ENCODE data around the gene GRK6. TPM values are rescaled to one million over a fixed set of nuclear protein-coding genes. Genes with fewer than 3 reads are reported as not detected.

GRK6 gene
- total and polyA plus RNA-seq, 9 of the 15 experiments (the other 6 are each of a cell fraction or from before 2014, with no cell fraction given) = 0.63 to 122 (median 44.5) TPM

DNA sequence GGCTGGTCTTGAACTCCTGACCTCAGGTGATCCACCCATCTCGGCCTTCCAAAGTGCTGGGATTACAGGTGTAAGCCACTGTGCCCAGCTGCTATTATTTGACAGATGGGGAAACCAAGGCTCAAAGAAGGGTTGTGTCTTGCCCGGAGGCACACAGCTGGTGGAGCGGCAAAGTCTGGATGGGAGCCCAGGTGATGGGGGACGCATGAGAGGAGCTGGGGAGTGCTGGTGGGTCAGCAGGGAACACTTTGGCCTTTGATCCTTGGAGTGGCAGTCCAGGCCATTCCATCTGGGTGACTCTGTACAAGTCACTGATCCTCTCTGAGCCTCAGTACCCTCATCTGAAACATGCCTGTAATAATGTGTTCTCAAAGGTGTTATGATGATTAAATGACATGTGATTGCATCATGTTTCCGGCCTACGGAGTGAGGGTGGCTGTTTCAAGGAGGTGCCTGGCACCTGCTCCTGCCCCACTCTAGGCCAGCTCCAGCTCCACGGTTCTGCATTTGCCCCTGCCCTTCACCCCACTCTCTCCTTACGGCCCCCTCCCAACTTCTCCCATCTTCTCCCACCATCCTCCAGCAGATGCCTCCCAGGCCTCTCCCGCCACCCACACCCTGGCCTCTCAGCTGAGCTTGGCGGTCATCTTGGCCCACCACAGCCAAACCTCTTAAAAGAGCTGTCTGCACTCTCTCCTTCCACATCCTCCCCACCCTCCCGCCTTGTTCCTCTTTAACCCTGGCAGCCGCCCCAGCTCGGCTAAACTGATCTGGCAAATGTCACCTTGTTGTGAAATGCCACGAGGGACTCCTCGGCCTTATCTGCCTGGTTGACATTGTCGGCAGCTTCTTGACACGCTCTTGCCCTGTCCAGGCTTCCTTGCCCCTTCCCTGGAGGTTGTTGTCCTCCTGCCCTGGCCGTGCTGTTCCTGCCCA, 52.5 kb downstream of the GRK6 start (continued):
- TF ChIP-seq HIVEP1 (CRISPR knock-in tag; IDR thresholded peaks at IDR 0.05) = 0 out of 2 replicates have a peak, but pooled peaks have one; percentile 13
- no peak for TF ChIP-seq ILK (tag; IDR thresholded peaks at IDR 0.05; ENCODE audit: borderline replicate concordance, low read depth)
- no peak for TF ChIP-seq ZNF764 (CRISPR knock-in tag; IDR thresholded peaks at IDR 0.05; ENCODE audit: low read depth)
- TF ChIP-seq TEAD1 (CRISPR knock-in tag; IDR thresholded peaks at IDR 0.05) = no peak
- TF ChIP-seq, protein P1, sequence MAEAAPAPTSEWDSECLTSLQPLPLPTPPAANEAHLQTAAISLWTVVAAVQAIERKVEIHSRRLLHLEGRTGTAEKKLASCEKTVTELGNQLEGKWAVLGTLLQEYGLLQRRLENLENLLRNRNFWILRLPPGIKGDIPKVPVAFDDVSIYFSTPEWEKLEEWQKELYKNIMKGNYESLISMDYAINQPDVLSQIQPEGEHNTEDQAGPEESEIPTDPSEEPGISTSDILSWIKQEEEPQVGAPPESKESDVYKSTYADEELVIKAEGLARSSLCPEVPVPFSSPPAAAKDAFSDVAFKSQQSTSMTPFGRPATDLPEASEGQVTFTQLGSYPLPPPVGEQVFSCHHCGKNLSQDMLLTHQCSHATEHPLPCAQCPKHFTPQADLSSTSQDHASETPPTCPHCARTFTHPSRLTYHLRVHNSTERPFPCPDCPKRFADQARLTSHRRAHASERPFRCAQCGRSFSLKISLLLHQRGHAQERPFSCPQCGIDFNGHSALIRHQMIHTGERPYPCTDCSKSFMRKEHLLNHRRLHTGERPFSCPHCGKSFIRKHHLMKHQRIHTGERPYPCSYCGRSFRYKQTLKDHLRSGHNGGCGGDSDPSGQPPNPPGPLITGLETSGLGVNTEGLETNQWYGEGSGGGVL (CRISPR knock-in tag; IDR thresholded peaks at IDR 0.05) = no peak; the same call in 1 of the 2 replicates
- TF ChIP-seq ZNF586 (CRISPR knock-in tag; conservative IDR thresholded peaks at IDR 0.05) = no peak
- TF ChIP-seq, protein P2, sequence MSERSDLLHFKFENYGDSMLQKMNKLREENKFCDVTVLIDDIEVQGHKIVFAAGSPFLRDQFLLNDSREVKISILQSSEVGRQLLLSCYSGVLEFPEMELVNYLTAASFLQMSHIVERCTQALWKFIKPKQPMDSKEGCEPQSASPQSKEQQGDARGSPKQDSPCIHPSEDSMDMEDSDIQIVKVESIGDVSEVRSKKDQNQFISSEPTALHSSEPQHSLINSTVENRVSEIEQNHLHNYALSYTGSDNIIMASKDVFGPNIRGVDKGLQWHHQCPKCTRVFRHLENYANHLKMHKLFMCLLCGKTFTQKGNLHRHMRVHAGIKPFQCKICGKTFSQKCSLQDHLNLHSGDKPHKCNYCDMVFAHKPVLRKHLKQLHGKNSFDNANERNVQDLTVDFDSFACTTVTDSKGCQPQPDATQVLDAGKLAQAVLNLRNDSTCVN (CRISPR knock-in tag; IDR thresholded peaks at IDR 0.05) = peak; percentile 95
- TF ChIP-seq ZNF699 (CRISPR knock-in tag; IDR thresholded peaks at IDR 0.05; ENCODE audit: insufficient replicate concordance) = no peak
- TF ChIP-seq ETV5 (CRISPR knock-in tag; IDR thresholded peaks at IDR 0.05; ENCODE audit: low read depth) = no peak
- 0 out of 2 replicates have a peak, but pooled peaks have one; percentile 12 for TF ChIP-seq JUND (IDR thresholded peaks at IDR 0.05; ENCODE audit: borderline replicate concordance, low read depth, low read length)
- no peak for TF ChIP-seq JUND (tag; IDR thresholded peaks at IDR 0.05; ENCODE audit: borderline replicate concordance, low read depth, low read length)
- TF ChIP-seq, protein P3, sequence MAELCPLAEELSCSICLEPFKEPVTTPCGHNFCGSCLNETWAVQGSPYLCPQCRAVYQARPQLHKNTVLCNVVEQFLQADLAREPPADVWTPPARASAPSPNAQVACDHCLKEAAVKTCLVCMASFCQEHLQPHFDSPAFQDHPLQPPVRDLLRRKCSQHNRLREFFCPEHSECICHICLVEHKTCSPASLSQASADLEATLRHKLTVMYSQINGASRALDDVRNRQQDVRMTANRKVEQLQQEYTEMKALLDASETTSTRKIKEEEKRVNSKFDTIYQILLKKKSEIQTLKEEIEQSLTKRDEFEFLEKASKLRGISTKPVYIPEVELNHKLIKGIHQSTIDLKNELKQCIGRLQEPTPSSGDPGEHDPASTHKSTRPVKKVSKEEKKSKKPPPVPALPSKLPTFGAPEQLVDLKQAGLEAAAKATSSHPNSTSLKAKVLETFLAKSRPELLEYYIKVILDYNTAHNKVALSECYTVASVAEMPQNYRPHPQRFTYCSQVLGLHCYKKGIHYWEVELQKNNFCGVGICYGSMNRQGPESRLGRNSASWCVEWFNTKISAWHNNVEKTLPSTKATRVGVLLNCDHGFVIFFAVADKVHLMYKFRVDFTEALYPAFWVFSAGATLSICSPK (IDR thresholded peaks at IDR 0.05; ENCODE audit: borderline replicate concordance) = no peak
- no peak for TF ChIP-seq LEF1 (IDR thresholded peaks at IDR 0.05)
- no peak for TF ChIP-seq MCM7 (IDR thresholded peaks at IDR 0.05)
- TF ChIP-seq, protein P4, sequence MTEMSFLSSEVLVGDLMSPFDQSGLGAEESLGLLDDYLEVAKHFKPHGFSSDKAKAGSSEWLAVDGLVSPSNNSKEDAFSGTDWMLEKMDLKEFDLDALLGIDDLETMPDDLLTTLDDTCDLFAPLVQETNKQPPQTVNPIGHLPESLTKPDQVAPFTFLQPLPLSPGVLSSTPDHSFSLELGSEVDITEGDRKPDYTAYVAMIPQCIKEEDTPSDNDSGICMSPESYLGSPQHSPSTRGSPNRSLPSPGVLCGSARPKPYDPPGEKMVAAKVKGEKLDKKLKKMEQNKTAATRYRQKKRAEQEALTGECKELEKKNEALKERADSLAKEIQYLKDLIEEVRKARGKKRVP (CRISPR knock-in tag; IDR thresholded peaks at IDR 0.05) = peak; percentile 87
- peak in 1 of 2 experiments; percentile 16; a peak in 1 of 4 replicates for TF ChIP-seq SIN3A (IDR thresholded peaks at IDR 0.05; ENCODE audit: borderline replicate concordance in 2 of 2, control insufficient read depth in 1 of 2, low read depth in 2 of 2, low read length in 2 of 2)
- TF ChIP-seq SMARCC2 (IDR thresholded peaks at IDR 0.05; ENCODE audit: low read depth) = no peak
- no peak for TF ChIP-seq CBX5 (IDR thresholded peaks at IDR 0.05; ENCODE audit: borderline replicate concordance, low read depth)
- TF ChIP-seq, protein P5, sequence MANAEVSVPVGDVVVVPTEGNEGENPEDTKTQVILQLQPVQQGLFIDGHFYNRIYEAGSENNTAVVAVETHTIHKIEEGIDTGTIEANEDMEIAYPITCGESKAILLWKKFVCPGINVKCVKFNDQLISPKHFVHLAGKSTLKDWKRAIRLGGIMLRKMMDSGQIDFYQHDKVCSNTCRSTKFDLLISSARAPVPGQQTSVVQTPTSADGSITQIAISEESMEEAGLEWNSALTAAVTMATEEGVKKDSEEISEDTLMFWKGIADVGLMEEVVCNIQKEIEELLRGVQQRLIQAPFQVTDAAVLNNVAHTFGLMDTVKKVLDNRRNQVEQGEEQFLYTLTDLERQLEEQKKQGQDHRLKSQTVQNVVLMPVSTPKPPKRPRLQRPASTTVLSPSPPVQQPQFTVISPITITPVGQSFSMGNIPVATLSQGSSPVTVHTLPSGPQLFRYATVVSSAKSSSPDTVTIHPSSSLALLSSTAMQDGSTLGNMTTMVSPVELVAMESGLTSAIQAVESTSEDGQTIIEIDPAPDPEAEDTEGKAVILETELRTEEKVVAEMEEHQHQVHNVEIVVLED (CRISPR knock-in tag; IDR thresholded peaks at IDR 0.05) = no peak

Data from K562 (cell line).